ENCODE data around the gene USP22. TPM values are rescaled to one million over a fixed set of nuclear protein-coding genes. Genes with fewer than 3 reads are reported as not detected.
"Not testable (repeated sequence)": the region's sequence is repeated elsewhere in the genome, so short reads cannot be mapped to it uniquely, and the experiment has no call there.

The USP22 gene
- total and polyA plus RNA-seq, 2 of the 8 experiments (the other 6 are each of a cell fraction or from before 2014, with no cell fraction given) = 221 to 316 TPM

GRCh38 chr17:21058098-21058893 lies 15.5 kb upstream of the USP22 start (continued):
- TF ChIP-seq JUND (IDR thresholded peaks at IDR 0.05; ENCODE audit: low read length) (peak; percentile 49; the same call in 1 of the 2 replicates), KDM1A (IDR thresholded peaks at IDR 0.05; ENCODE audit: borderline replicate concordance, low read length) (no peak)

- not testable (repeated sequence) for H3K9me3 ChIP-seq (ENCODE audit: insufficient read depth in 2 of 2, low read depth in 1 of 2, low read length in 1 of 2); H3K23me2 ChIP-seq (ENCODE audit: low read depth, low read length); H3K36me3 ChIP-seq (ENCODE audit: control insufficient read depth in 2 of 4, insufficient read depth in 4 of 4, low read length in 3 of 4); DNase-seq (ENCODE audit: low read depth in 1 of 2, low spot score in 2 of 2); H3K14ac ChIP-seq (ENCODE audit: insufficient read length); H3K4me3 ChIP-seq (ENCODE audit: extremely low read depth in 1 of 4, insufficient read depth in 2 of 4, low read depth in 3 of 4, low read length in 4 of 4); H2AFZ ChIP-seq (ENCODE audit: low read length); H3K18ac ChIP-seq (ENCODE audit: extremely low read depth, low read length); H2BK5ac ChIP-seq (ENCODE audit: low read depth, low read length); H3K4ac ChIP-seq (replicated peaks; ENCODE audit: insufficient read length, low read depth, low read length); H3K56ac ChIP-seq (replicated peaks; ENCODE audit: insufficient read length, low read depth, low read length); H2BK15ac ChIP-seq (ENCODE audit: low read length); H3K79me1 ChIP-seq (ENCODE audit: low read depth, low read length); H3K4me1 ChIP-seq (replicated peaks in 1 of 4; ENCODE audit: control insufficient read depth in 3 of 4, insufficient read depth in 4 of 4, low read length in 3 of 4); H3K27me3 ChIP-seq (replicated peaks in 1 of 4; ENCODE audit: control insufficient read depth in 3 of 4, extremely low read depth in 1 of 4, insufficient read depth in 3 of 4, low read length in 3 of 4); H3K27ac ChIP-seq (ENCODE audit: low read depth, low read length); H2BK120ac ChIP-seq (replicated peaks; ENCODE audit: low read depth, low read length); H4K91ac ChIP-seq (replicated peaks; ENCODE audit: insufficient read length, low read length); H3K79me2 ChIP-seq (ENCODE audit: control insufficient read depth in 1 of 2, insufficient read depth in 2 of 2, low read length in 2 of 2); H2AK5ac ChIP-seq (ENCODE audit: low read depth, low read length); H3K4me2 ChIP-seq (ENCODE audit: insufficient read depth in 1 of 2, low read depth in 2 of 2, low read length in 2 of 2); H3K23ac ChIP-seq (ENCODE audit: insufficient read length); H3K9ac ChIP-seq (replicated peaks in 1 of 4; ENCODE audit: extremely low read depth in 1 of 4, low read depth in 3 of 4, low read length in 3 of 4); H4K5ac ChIP-seq (ENCODE audit: insufficient read length, low read depth, low read length); H2BK12ac ChIP-seq (ENCODE audit: low read depth, low read length); H4K20me1 ChIP-seq (replicated peaks in 1 of 2; ENCODE audit: control insufficient read depth in 1 of 2, insufficient read depth in 2 of 2, low read length in 2 of 2); H2BK20ac ChIP-seq (ENCODE audit: low read length); FAIRE-seq; H4K8ac ChIP-seq (ENCODE audit: extremely low read depth, insufficient read depth, low read length)
- ChIA-PET CTCF (ENCODE audit: partially characterized antibody) (interaction anchor here (0.9 to 3.4 kb wide), 9 partner anchors 9 to 213 kb away, joined by 3 to 19 read pairs (median 5); no protein-coding TSS in a partner anchor), POLR2A (ENCODE audit: partially characterized antibody) (interaction anchor here (1.2 to 2.5 kb wide), 3 partner anchors 7 to 75 kb away, joined by 3 to 38 read pairs (median 5); partner anchors contain the start of gene USP22)
- 89% methylated on average over 8 of the region's 8 CpGs; no CpG with 5 or more reads in 1 of the 2 experiments for WGBS, 2 experiments (ENCODE audit: extremely low coverage in 1 of 2, insufficient coverage in 1 of 2, insufficient read length in 1 of 2, insufficient replicate concordance in 2 of 2, low coverage in 1 of 2, low lambda C conversion rate in 2 of 2, missing lambda C conversion rate in 1 of 2)
Observed at GRCh38 chr17:21053056-21053455, 10.2 kb upstream of the USP22 start.

Measured in H1 (cell line).